GM12891 (cell line): ENCODE measurements around the gene CBR1.

ENCODE experiments used
- DNase-seq: peaks from one replicate; pipeline ENCODE4 v3.0.0; 2011; ENCODE audit warnings: low spot score; ENCODE audit not compliant: insufficient read length
- FAIRE-seq: peaks from 2 replicates; lab custom pipeline; 2011; peaks lifted over from hg19 to GRCh38; lab: Jason Lieb, UNC
- PAX5 ChIP-seq: IDR thresholded peaks from 2 replicates; pipeline ENCODE4 v1.6.1; 2011; ENCODE audit warnings: low read length, moderate library complexity, mild to moderate bottlenecking; ENCODE audit not compliant: insufficient read depth, severe bottlenecking
- POLR2A ChIP-seq: IDR thresholded peaks from 2 replicates; pipeline ENCODE4 v1.6.1; 2011; ENCODE audit warnings: low read depth, low read length, control low read depth
- POLR2AphosphoS5 ChIP-seq: IDR thresholded peaks from 2 replicates; pipeline ENCODE4 v1.6.1; 2011; ENCODE audit warnings: low read depth, low read length, control low read depth
- POU2F2 ChIP-seq: IDR thresholded peaks from 2 replicates; pipeline ENCODE4 v1.6.1; 2011; ENCODE audit warnings: low read depth, mild to moderate bottlenecking, control low read depth, low read length, moderate library complexity
- SPI1 ChIP-seq: IDR thresholded peaks from 2 replicates; pipeline ENCODE4 v1.6.1; 2011; ENCODE audit warnings: low read depth, low read length, control low read depth
- TAF1 ChIP-seq: IDR thresholded peaks from 2 replicates; pipeline ENCODE4 v1.6.1; 2011; ENCODE audit warnings: low read depth, low read length, control low read depth

CBR1 gene

DNA sequence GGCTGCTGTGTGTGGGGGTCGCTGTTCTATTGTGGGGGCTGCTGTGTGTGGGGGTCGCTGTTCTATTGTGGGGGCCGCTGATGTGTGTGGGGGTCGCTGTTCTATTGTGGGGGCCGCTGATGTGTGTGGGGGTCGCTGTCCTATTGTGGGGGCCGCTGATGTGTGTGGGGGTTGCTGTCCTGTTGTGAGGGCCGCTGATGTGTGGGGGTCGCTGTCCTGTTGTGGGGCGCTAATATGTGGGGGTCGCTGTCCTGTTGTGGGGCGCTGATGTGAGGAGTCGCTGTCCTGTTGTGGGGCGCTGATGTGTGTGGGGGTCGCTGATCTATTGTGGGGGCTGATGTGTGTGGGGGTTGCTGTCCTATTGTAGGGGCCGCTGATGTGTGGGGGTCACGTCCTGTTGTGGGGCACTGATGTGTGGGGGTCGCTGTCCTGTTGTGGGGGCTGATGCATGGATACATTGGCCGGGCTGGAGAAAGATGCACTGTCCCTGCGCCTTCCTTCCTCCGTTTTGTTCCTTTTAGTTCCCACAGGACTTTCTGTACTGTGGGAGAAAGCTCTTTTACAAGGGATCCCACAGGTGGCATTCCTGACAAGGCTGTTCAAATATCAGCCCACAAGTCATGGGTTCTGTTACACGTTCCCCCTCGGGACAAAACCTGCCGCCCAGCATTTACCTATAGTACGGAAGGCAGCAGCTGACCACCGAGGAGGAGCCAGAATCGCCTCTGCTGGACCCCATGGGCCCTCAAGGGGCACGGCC lies 37.0 kb upstream of the CBR1 start:
- no peak for DNase-seq
- FAIRE-seq, result no peak
- TF ChIP-seq SPI1 (no peak), POU2F2 (no peak), POLR2A (no peak), POLR2AphosphoS5 (no peak), TAF1 (no peak), PAX5 (no peak)

DNA sequence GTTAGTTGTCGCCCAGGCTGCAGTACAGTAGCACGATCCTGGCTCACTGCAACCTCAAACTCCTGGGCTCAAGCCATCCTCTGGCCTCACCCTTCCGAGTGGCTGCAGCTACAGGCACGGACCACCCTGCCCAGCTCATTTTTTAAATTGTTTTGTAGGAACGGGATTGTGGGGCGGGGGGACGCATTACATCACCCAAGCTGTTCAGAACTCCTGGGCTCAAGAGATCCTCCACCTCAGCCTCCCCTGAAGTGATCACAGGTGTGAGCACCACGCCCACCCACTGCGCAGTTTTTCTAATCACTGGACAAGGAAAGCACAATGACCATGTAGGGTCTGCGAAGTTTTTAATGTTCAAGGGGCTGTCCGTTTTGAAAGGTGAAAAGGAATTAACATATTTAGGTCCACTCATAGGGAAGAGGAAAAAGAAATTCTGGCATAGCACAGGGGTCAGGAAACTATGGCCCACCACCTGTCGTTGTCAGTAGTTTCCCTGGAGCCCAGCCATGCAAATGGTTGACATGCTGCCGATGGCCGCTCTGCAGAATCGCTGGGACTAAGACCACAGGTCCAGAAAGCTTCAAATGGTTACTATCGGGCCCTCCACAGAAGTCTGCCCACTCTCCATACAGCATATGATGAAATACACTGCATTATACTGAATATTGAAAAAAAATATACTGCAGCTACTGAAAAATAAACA lies 35.5 kb upstream of the CBR1 start:
- DNase-seq, result no peak
- FAIRE-seq, result no peak
- TF ChIP-seq POU2F2 (no peak), POLR2AphosphoS5 (no peak), SPI1 (no peak), PAX5 (no peak)

DNA sequence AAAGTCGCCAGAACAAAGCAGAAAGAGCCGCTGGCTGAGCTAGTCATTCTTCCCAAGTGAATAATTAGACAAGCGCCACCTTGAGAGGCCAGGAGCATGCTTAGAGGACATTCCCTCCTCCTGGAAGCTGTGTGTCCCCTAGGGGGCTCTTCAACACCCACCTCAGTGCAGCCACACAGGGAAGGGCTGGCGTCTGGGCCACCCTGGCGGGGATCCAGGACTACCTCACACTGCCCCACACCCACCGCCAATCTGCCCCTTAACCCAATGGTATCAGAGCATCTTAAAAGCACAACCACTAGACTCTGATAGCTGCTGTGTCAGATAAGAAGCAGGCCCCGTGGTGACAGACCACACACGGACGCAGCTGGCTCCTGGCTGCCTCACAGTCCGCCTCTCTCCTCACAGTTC lies 34.4 kb upstream of the CBR1 start:
- FAIRE-seq, result no peak
- DNase-seq, result no peak
- TF ChIP-seq SPI1, result no peak
- no peak for TF ChIP-seq POLR2A

DNA sequence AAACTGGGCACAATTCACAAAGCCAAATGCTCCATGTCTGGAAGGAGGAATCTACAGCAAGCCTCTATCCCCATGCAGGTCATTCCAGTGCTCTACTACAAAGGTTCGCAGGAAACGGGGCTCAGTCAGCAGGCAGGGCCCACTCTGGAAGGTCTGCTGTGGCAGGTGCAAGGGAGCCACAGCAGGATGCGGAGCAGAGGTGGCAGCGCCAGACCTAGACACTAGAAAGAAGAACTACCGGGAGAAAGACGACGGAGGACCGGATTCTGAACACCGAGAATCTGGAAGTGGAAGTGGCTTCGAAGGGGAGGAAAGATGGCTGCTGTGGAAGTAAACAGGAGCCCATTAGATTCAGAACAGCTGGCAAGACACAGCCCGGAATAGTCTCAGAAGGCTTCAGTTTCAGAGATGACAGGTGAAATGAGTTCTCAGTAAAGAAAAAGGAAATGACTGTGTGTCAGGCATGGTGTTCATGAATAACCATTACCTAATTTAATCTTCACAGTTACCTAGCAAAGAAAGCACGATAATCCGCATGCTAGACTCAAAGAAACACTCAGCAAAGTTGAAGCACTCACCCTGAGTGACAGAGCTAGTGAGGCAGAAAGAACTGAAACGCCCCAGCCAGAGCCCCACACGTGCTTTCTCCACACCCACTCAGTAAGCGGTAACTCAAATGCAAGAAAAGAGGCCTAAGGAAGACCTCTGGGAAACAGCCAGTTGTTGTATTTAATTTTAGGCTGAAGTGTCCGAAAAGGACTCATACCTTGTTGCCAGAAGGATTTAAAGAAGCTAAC lies 30.9 kb upstream of the CBR1 start:
- FAIRE-seq (no peak), DNase-seq (no peak)
- no peak for TF ChIP-seq POU2F2
- no peak for TF ChIP-seq SPI1
- TF ChIP-seq POLR2A, result no peak
- no peak for TF ChIP-seq PAX5
- TF ChIP-seq TAF1, result no peak
- no peak for TF ChIP-seq POLR2AphosphoS5

DNA sequence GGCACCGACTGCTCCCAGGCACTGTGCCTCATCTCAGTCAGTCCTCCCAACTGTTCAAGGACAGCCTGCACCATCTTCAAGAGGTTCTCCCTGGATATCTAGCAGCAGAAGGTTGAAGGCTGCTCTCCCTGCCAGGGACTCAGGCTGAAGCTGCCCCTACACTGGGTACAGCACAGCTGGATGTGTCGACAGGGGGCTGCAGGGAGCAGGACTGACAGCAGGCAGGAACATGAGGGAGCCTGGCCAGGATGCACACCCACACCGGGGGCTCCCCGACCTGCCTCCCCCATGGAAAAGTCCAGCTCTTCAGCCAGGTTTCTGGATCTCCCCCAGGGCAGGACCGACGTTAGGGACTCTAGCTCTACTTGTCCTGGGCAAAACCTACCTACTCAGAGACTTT lies 30.0 kb upstream of the CBR1 start:
- FAIRE-seq (no peak), DNase-seq (no peak)
- TF ChIP-seq POLR2AphosphoS5 (no peak), POU2F2 (no peak), POLR2A (no peak), TAF1 (no peak), SPI1 (no peak), PAX5 (no peak)

DNA sequence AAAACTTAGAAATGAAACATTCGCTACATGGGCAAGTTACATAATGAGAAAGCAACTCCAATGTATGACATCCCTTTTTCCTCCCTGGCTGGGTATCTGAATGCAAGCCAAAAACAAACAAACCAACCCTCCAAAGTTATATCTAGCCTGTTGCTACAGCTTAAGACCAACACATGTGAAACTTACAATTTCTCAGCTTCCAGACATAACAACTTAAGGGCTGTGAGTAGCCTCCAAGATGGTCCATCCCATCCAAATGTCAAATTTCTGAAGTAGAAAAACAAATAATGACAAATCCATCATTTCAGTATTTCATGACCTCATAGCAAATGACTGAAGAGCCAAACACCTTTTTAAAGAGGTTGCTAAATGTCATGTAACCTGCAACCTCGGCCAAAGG lies 29.4 kb upstream of the CBR1 start:
- DNase-seq, result no peak
- no peak for FAIRE-seq
- TF ChIP-seq PAX5 (no peak), POU2F2 (no peak), POLR2A (no peak), TAF1 (no peak), SPI1 (no peak), POLR2AphosphoS5 (no peak)

DNA sequence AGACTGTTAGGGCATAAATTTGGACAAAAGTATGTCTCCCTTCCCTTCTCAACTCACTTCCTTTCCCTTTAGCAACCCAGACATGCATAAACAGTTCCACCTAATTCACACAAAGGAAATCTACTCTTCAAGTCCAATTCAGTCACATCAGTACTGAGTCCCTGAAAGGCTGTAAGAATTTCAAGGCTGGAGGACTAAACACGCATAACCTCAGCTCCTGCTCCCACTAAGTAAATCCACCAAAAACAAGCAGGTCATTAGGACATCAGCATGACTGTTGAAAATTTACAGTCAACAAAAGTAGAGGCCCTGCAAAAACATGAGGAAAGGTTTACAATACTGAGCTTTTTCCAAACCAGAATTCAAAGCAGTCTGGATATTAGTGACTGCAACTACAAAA lies 27.9 kb upstream of the CBR1 start:
- DNase-seq (no peak), FAIRE-seq (peak; percentile 23)
- TF ChIP-seq TAF1 (no peak), POLR2A (no peak), SPI1 (no peak), POLR2AphosphoS5 (no peak), POU2F2 (no peak), PAX5 (no peak)

DNA sequence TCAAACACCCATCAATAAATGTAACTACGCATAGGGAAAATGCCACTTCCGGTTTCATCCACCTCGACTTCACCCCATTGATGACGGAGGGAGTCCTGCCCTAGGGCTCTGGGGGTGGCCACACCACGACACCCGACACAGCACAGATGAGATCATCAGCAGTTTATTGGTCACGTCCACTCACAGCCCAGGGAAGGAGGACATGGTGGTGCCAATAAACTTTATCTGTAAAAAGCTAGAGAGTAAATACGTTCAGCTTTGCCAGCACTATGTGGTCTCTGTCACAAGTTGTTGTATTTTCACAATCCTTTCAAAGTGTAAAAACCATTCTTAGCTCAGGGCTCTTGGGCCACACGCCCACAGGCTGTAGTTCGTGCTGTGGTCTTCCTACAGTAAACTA lies 25.8 kb upstream of the CBR1 start:
- FAIRE-seq, result no peak
- TF ChIP-seq PAX5 (no peak), POU2F2 (no peak), SPI1 (no peak), POLR2A (no peak), TAF1 (no peak), POLR2AphosphoS5 (no peak)

DNA sequence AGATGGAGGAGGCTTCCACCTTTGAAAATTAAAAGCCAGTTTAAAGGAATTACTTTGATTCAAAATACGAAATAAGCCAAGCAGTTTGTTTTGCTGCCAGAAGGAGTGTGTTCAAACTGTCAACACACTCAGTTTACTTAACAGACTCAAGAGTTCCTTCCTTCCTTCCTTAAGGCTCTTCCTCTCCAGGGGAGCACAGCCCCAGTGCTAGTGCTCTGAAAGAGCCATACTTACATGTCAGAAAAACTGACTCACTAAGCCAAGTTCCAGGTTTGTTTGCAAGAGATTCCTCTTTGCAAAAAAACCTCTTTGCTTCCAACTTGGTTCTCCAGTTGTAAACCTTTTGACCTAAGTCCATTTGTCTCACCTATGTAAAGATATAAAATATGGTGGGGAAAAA lies 23.8 kb upstream of the CBR1 start:
- no peak for TF ChIP-seq POLR2AphosphoS5
- FAIRE-seq, result no peak
- no peak for DNase-seq

More for the DNA sequence above, 25.8 kb upstream of the CBR1 start:
- no peak for DNase-seq

DNA sequence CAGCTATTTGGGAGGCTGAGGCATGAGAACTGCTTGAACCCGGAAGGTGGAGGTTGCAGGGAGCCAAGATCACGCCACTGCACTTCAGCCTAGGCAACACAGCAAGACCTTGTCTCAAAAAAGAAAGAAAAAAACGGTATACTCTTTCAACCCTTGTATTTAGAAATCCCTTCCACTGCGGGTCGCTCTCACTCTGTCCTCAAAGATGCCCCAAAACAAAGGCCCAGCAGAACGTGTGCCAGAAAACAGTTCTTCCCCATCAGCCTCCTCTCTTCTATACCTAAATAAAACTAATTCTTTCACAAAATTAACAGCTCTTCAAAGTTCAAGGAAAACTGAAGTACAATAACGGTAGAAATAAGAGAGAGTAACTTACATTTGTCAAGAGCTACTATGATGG lies 22.7 kb upstream of the CBR1 start:
- no peak for DNase-seq
- TF ChIP-seq SPI1 (no peak), PAX5 (no peak)
- FAIRE-seq, result no peak
